K562 (cell line): ENCODE results near the gene CDC42EP1. TPM values are rescaled to one million over a fixed set of nuclear protein-coding genes. Genes with fewer than 3 reads are reported as not detected.
A peak's percentile ranks its signal among the peaks of the same experiment; 100 is the strongest.

Experiments used
- ATAC-seq: fragments of 200-7000 bp; cut with Tn5 transposase; 3 replicates; pipeline ENCODE4 v1.9.1; 2020; ENCODE audit warnings: moderate library complexity
- BruUV-seq: library from RNA; stranded (reverse); fragments of 400-500 nt; replicated peaks from 2 replicates; lab custom pipeline; 2021; lab: Mats Ljungman, UMichigan
- CTCF ChIA-PET: fragments of 300-600 bp; formaldehyde crosslinking; extraction: SDS; loops from one replicate; lab custom pipeline; 2021; ENCODE audit warnings: low intra/inter-chr PET ratio; lab: Yijun Ruan, JAX
- POLR2A ChIA-PET: fragments of 300-600, 350-650 bp; sonication (Branson Sonifier 250); formaldehyde crosslinking; extraction: SDS; loops from one replicate; lab custom pipeline; 2021; ENCODE audit warnings: antibody characterized with exemption, inconsistent platforms; lab: Yijun Ruan, JAX
- DNase-seq, 4 experiments: peaks; one replicate each; pipeline versions ENCODE4 v3.0.0 to v3.0.0-alpha.2; 2011 to 2018; ENCODE audit warnings: low spot score in 3 of 4, mixed read lengths in 3 of 4; ENCODE audit errors: extremely low read depth in 1 of 4
- FAIRE-seq: peaks from 2 replicates; lab custom pipeline; 2011; peaks lifted over from hg19 to GRCh38; lab: Jason Lieb, UNC
- H2AFZ ChIP-seq: 2 replicates; pipeline ENCODE4 v1.6.0; 2011; ENCODE audit warnings: low read depth, low read length, control low read depth, inconsistent platforms
- H3K27ac ChIP-seq: fragments of 200-600 bp; 3 replicates; pipeline ENCODE4 v1.8.0; 2011; ENCODE audit warnings: low read depth, mild to moderate bottlenecking, control low read depth, inconsistent platforms, low read length, moderate library complexity, mixed read lengths; ENCODE audit errors: extremely low read depth
- H3K27me3 ChIP-seq, 2 experiments: fragments of 300-600 bp in 1 of 2; 2 replicates in 1 of 2; 3 replicates in 1 of 2; pipeline versions ENCODE4 v1.6.0 to v1.8.0; 2011; ENCODE audit warnings: inconsistent platforms in 2 of 2, low read length in 2 of 2, mild to moderate bottlenecking in 1 of 2, mixed read lengths in 1 of 2, moderate library complexity in 1 of 2; ENCODE audit not compliant: control insufficient read depth in 2 of 2, insufficient read depth in 2 of 2
- H3K36me3 ChIP-seq: fragments of 300-600 bp; 3 replicates; pipeline ENCODE4 v1.8.0; 2011; ENCODE audit warnings: mild to moderate bottlenecking, low read length, inconsistent platforms; ENCODE audit not compliant: control insufficient read depth, insufficient read depth
- H3K4me1 ChIP-seq, 2 experiments: fragments of 200-600 bp in 1 of 2; replicated peaks in 1 of 2; 2 replicates in 1 of 2; 3 replicates in 1 of 2; pipeline versions ENCODE4 v1.5.1 to v1.8.0; 2011; ENCODE audit warnings: inconsistent platforms in 2 of 2, low read length in 2 of 2, mild to moderate bottlenecking in 1 of 2, mixed read lengths in 1 of 2, moderate library complexity in 1 of 2; ENCODE audit not compliant: control insufficient read depth in 2 of 2, insufficient read depth in 2 of 2
- H3K4me2 ChIP-seq: 2 replicates; pipeline ENCODE4 v1.6.1; 2011; ENCODE audit warnings: low read length, control low read depth, inconsistent platforms, mixed read lengths; ENCODE audit not compliant: insufficient read depth
- H3K4me3 ChIP-seq: fragments of 200-600 bp; sonication (generic), shearing (Covaris generic); 2 replicates; pipeline ENCODE4 v1.5.1; 2016; ENCODE audit warnings: control low read depth, inconsistent platforms
- H3K79me2 ChIP-seq: fragments of 200-600 bp; 3 replicates; pipeline ENCODE4 v1.8.0; 2011; ENCODE audit warnings: low read length, inconsistent platforms; ENCODE audit not compliant: control insufficient read depth, insufficient read depth
- H3K9ac ChIP-seq, 2 experiments: 2 replicates each; pipeline versions ENCODE4 v1.6.0 to v1.6.1; 2011; ENCODE audit warnings: low read depth in 2 of 2, low read length in 2 of 2, control low read depth in 1 of 2, inconsistent platforms in 1 of 2, mild to moderate bottlenecking in 1 of 2, mixed read lengths in 1 of 2; ENCODE audit not compliant: insufficient read depth in 1 of 2
- H3K9me1 ChIP-seq: one replicate; pipeline ENCODE4 v1.6.0; 2011; ENCODE audit warnings: inconsistent platforms, mild to moderate bottlenecking, low read length, moderate library complexity; ENCODE audit not compliant: control insufficient read depth, insufficient read depth
- H3K9me3 ChIP-seq: replicated peaks from 2 replicates; pipeline ENCODE4 v1.5.1; 2011; ENCODE audit warnings: low read depth, low read length, inconsistent platforms; ENCODE audit not compliant: control insufficient read depth, insufficient read depth
- H4K20me1 ChIP-seq: replicated peaks from 2 replicates; pipeline ENCODE4 v1.6.1; 2011; ENCODE audit warnings: low read length, inconsistent platforms, mixed read lengths; ENCODE audit not compliant: control insufficient read depth, insufficient read depth
- FOSL1 ChIP-seq: fragments of 200-800 bp; sonication (Bioruptor generic); conservative IDR thresholded peaks from 2 replicates; pipeline ENCODE4 v1.6.1; 2016; ENCODE audit warnings: missing genetic modification characterization, missing compliant biosample characterization
- ZNF174 ChIP-seq: fragments of 250-450 bp; sonication (Bioruptor Pico); IDR thresholded peaks from 2 replicates; pipeline ENCODE4 v1.4.0; 2020; ENCODE audit warnings: mild to moderate bottlenecking
- WGBS: fragments of 100-300 bp; shearing (Covaris generic); methylation state at CpG from one replicate; pipeline ENCODE4 v1.1.6; 2016; ENCODE audit warnings: low coverage, mixed read lengths; ENCODE audit not compliant: insufficient coverage; ENCODE audit errors: missing lambda C conversion rate; 5-methylcytosine and 5-hydroxymethylcytosine counted together
- in situ Hi-C: fragments of 300-500 bp; cut with MboI; formaldehyde crosslinking; loops from 4 replicates; pipeline ENCODE4 v1.15.0; 2018; ENCODE audit warnings: inconsistent platforms, mixed read lengths
- intact Hi-C: fragments of 100-400 bp; cut with micrococcal nuclease; formaldehyde crosslinking; loops from 2 replicates; pipeline ENCODE4 v1.14.2; 2022
- polyA plus RNA-seq, 8 experiments: library from polyadenylated mRNA; depleted of rRNA in 4 of 8; stranded (reverse) in 5 of 8; unstranded in 3 of 8; fragments of >200 nt; fragmentation: Nextera tagmentation in 2 of 8; fragmentation: Illumina TruSeq in 1 of 8; extraction: Ambion mirVana in 2 of 8; extraction: Trizol in 1 of 8; gene quantifications; 2 replicates each; pipeline versions ENCODE4 v1.2.1 to v1.2.3, GENCODE V29; 2011 to 2014; ENCODE audit warnings: inconsistent platforms in 1 of 8, missing spikeins in 1 of 8
- total RNA-seq, 7 experiments: library from RNA; depleted of rRNA in 6 of 7; stranded (reverse); fragments of >200 nt in 6 of 7; fragmentation: Illumina TruSeq in 2 of 7; extraction: Trizol in 2 of 7; gene quantifications; 2 replicates each; pipeline versions ENCODE4 v1.2.1 to v1.2.3, GENCODE V29; 2011 to 2021; ENCODE audit warnings: low replicate concordance in 1 of 7
- TF ChIP-seq, protein P1 (sequence below): fragments of 250-450 bp; sonication (Bioruptor Pico); IDR thresholded peaks from 2 replicates; pipeline ENCODE4 v1.8.0; 2021; ENCODE audit warnings: borderline replicate concordance, mild to moderate bottlenecking, moderate library complexity; ENCODE audit not compliant: poor library complexity, severe bottlenecking

The CDC42EP1 gene
- total and polyA plus RNA-seq, 9 of the 15 experiments (the other 6 are each of a cell fraction or from before 2014, with no cell fraction given), result 0.67 to 70.2 (median 7.3) TPM

DNA sequence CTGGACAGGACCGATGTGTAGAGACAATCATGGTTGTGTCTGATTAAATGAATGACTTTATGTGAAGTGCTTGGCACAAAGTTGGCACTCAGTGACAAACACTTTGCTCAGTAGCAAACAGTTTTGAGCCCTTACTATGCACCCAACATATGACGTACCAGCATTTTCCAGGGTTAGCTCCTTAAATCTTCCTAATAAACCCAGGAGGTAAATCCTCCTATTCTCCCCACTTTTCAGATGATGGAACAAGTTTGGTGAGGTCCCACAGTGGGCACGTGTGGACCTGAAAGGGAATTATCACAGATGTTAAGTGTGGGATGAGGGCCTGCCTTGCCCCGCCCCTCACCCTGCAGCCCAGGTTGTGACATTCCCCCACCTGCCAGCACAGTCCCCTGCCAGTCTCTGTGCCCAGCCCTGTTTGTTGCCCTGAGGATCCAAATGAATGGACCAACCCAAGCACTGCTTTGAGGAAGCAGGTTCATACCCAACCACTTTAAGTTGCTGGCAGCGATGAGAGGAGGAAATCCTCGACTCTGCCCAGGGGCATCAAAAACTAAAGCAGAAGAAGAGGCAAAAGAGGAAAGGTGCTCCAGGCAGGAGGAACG is 34.4 kb upstream of the CDC42EP1 start:
- no peak for ATAC-seq
- H3K27ac ChIP-seq, result no peak overlapping the region
- peaks cover under 1 to 8% of the 10 kb centered on the region in 2 experiments; a peak in 4 of 5 replicates for H3K4me1 ChIP-seq
- H2AFZ ChIP-seq, result no peak overlapping the region
- H3K9me1 ChIP-seq, result no peaks in the 10 kb centered on the region
- no peaks in the 10 kb centered on the region for H3K36me3 ChIP-seq
- WGBS, result 23% methylated on average over 7 of the region's 7 CpGs
- POLR2A ChIA-PET, result interaction anchor here (0.5 to 0.7 kb wide), 2 partner anchors 41 to 430 kb away, joined by 3 to 4 read pairs; no protein-coding TSS in a partner anchor
- no peaks in the 10 kb centered on the region for H3K9me3 ChIP-seq
- in situ Hi-C loops (no loop called here), intact Hi-C loops (no loop called here)
- no peak for FAIRE-seq
- H3K9ac ChIP-seq, result no peak overlapping the region
- H3K79me2 ChIP-seq, result no peaks in the 10 kb centered on the region
- no peak overlapping the region for H3K4me2 ChIP-seq
- TF ChIP-seq FOSL1, result 0 out of 2 replicates have a peak, but pooled peaks have one; percentile 7
- TF ChIP-seq, protein P1, sequence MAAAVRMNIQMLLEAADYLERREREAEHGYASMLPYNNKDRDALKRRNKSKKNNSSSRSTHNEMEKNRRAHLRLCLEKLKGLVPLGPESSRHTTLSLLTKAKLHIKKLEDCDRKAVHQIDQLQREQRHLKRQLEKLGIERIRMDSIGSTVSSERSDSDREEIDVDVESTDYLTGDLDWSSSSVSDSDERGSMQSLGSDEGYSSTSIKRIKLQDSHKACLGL (CRISPR knock-in tag), result no peak
- TF ChIP-seq, all 486 proteins: peak for 1
- Histone ChIP-seq H3K4me3 (no peak overlapping the region), H3K27me3 (no peaks in the 10 kb centered on the region; a peak in 1 of 5 replicates), H4K20me1 (no peaks in the 10 kb centered on the region)
- BruUV-seq, result no TSS peak
- no peak for DNase-seq
- CTCF ChIA-PET, result no interaction called here

DNA sequence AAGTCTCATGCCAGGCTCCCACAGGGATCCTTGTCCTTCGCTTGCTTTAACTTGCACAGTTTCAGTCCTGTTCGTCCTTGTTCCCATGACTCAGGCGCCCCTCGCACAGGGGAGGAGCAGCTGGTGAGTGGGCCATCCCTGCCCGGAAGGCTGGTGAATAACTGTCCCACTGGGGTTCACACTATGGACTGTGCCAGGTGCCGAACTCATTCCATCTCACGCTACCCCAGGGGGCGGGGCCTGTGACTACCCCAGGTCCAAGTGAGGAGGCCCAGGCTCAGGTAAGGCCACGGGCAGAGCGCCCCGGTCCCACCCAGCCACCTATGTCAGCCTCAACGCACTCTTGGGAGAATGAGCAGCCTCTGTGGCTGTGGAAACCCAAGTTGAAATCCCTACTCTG is 33.9 kb upstream of the CDC42EP1 start:
- Histone ChIP-seq H2AFZ (no peak overlapping the region), H3K36me3 (no peaks in the 10 kb centered on the region), H3K4me3 (no peak overlapping the region), H3K9me1 (no peaks in the 10 kb centered on the region), H3K4me2 (no peak overlapping the region), H4K20me1 (no peaks in the 10 kb centered on the region), H3K27me3 (no peaks in the 10 kb centered on the region; a peak in 1 of 5 replicates), H3K27ac (no peak overlapping the region), H3K9me3 (no peaks in the 10 kb centered on the region), H3K79me2 (no peaks in the 10 kb centered on the region), H3K4me1 (peaks cover 0 to 5% of the 10 kb centered on the region in 2 experiments; a peak in 2 of 5 replicates), H3K9ac (no peak overlapping the region)
- in situ Hi-C loops (no loop called here), intact Hi-C loops (no loop called here)
- whole genome bisulfite sequencing, result 12% methylated on average over 12 of the region's 12 CpGs
- DNase-seq, result no peak
- ChIA-PET CTCF (no interaction called here), POLR2A (no interaction called here)
- ATAC-seq, result no peak
- BruUV-seq, result no TSS peak
- no peak for FAIRE-seq
- no peak for TF ChIP-seq ZNF174
- TF ChIP-seq, all 486 proteins: peak for 0
